HUES6 (cell line): ENCODE data around the gene RAC3.
"Not testable (repeated sequence)": the region's sequence is repeated elsewhere in the genome, so short reads cannot be mapped to it uniquely, and the experiment has no call there.

ENCODE experiments used
- H3K27ac ChIP-seq: 2 replicates; pipeline ENCODE4 v1.7.0; 2013; ENCODE audit warnings: low read depth, mild to moderate bottlenecking, low read length, inconsistent platforms
- H3K27me3 ChIP-seq: 2 replicates; pipeline ENCODE4 v1.6.1; 2013; ENCODE audit warnings: low read length; ENCODE audit not compliant: control insufficient read depth, insufficient read depth
- H3K36me3 ChIP-seq: 2 replicates; pipeline ENCODE4 v1.6.1; 2013; ENCODE audit warnings: low read length; ENCODE audit not compliant: control insufficient read depth, insufficient read depth
- H3K4me1 ChIP-seq: 2 replicates; pipeline ENCODE4 v1.6.1; 2013; ENCODE audit warnings: low read length; ENCODE audit not compliant: control insufficient read depth, insufficient read depth
- H3K4me3 ChIP-seq: 2 replicates; pipeline ENCODE4 v1.5.1; 2013; ENCODE audit warnings: low read depth, low read length
- H3K9ac ChIP-seq: one replicate; pipeline ENCODE4 v1.6.1; 2013; ENCODE audit warnings: mild to moderate bottlenecking, low read length
- H3K9me3 ChIP-seq: 2 replicates; pipeline ENCODE4 v1.6.1; 2013; ENCODE audit warnings: low read depth, low read length; ENCODE audit not compliant: control insufficient read depth, insufficient read depth

RAC3 gene

DNA sequence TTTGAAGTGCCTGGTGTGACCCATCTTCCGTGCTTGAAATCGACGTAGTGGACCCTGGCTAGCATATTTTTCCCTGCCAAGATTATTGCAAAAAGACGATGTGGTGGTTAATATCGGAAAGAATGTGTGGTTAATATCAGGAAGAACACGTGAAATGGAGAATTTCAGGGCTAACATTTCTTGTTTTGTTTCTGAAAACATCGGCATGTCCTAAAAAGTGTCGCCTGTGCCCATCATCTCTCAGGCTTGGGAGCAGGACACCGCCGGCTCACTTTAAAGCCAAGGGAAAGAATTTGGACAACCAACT lies 6.4 kb downstream of the RAC3 start:
- Histone ChIP-seq H3K27ac (no peak overlapping the region), H3K27me3 (no peaks in the 10 kb centered on the region), H3K36me3 (peaks cover 7% of the 10 kb centered on the region; the same call in 1 of the 2 replicates), H3K9ac (no peak overlapping the region), H3K4me1 (peaks cover 14% of the 10 kb centered on the region), H3K4me3 (peak overlapping the region; percentile 36), H3K9me3 (no peaks in the 10 kb centered on the region)

DNA sequence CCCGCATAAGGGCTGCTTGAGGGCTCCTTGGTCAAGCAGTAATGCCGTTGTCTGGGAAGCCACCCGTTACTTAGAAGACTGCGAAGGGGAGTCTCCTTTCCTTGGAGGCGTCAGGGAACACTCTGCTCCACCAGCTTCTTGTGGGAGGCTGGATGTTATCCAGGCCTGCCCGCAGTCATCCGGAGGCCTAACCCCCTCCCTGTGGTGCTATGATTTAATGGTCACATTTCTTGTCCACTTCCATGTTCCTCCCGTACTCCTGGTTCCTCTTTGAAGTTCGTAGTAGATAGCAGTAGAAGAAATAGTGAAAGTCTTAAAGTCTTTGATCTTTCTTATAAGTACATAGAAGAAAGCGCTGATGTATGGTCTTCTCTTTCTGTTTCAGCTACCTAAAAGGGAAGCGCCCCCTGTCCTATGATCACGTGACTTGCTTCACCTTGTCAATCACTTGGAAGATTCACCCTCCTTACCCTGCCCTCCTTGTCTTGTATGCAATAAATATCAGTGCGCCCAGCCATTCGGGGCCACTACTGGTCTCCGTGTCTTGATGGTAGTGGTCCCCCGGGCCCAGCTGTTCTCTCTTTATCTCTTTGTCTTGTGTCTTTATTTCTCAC lies 7.4 kb downstream of the RAC3 start:
- not testable (repeated sequence) for H3K36me3 ChIP-seq, H3K9ac ChIP-seq, H3K27ac ChIP-seq, H3K9me3 ChIP-seq, H3K4me3 ChIP-seq, H3K27me3 ChIP-seq
- peaks cover 21% of the 10 kb centered on the region for H3K4me1 ChIP-seq

DNA sequence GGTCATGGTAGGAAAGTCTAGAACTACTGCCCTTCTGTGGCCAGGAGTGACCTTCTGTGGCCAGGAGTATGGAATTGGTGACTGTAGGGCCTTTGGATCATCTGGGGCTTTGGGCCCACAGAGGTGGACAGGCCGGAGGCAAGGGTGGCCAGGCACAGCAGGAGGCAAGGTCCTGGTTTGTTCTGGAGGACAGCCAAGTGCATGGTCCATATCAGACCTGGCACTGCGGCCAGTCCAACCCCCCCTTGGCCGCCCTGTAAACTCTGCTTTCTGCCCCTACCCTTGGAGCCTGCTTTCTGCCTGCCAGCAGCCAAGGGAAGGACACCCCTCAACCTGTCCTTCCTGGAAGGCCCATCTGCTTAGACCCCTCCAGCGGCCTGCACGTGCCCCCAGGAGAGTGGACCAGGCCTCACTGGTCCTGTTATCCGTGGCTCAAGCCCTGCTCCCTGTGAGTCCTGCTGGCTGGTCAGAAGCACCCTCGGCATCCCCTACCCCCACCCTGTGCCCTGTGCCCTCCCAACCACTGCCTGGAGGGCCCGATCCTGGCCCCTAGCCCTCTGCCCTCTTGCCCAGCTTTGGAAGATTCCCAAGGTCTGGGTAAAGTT lies 8.3 kb downstream of the RAC3 start:
- Histone ChIP-seq H3K4me3 (no peak overlapping the region), H3K27me3 (no peaks in the 10 kb centered on the region), H3K27ac (no peak overlapping the region), H3K9me3 (no peaks in the 10 kb centered on the region), H3K4me1 (peaks cover 16% of the 10 kb centered on the region), H3K9ac (no peak overlapping the region), H3K36me3 (peaks cover 7% of the 10 kb centered on the region; the same call in 1 of the 2 replicates)

DNA sequence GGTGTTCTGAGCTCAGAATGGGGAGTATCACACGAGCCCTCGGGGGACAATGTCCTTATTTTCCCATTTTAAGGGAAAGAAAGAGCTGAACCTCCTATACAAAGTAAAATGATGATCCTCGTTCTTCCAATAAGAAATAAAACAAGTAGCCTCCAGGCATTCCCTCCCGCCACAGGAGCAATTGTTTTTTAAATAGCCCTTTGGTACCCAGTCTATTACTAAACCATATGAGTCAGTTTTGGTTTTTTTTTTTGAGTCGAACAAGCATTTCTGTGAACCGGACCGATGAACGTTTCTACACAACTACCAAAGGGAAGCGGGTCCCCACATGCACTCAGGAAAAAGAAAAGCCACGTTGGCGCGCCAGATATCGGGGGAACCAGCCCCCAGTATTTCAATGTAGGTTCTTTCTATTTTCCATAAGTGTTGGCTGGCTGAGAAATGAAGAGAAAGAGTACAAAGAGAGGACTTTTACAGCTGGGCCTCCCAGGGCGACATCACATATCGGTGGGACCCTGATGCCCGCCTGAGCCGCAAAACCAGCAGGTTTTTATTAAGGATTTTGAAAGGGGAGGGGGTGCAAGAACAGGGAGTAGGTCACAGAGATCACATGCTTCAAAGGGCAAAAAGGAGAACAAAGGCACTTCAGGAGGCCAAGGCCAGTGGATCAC lies 9.8 kb downstream of the RAC3 start:
- Histone ChIP-seq H3K9ac (no peak overlapping the region), H3K36me3 (no peaks in the 10 kb centered on the region), H3K27me3 (no peaks in the 10 kb centered on the region), H3K9me3 (no peaks in the 10 kb centered on the region), H3K27ac (no peak overlapping the region), H3K4me1 (peaks cover 16% of the 10 kb centered on the region), H3K4me3 (no peak overlapping the region)

DNA sequence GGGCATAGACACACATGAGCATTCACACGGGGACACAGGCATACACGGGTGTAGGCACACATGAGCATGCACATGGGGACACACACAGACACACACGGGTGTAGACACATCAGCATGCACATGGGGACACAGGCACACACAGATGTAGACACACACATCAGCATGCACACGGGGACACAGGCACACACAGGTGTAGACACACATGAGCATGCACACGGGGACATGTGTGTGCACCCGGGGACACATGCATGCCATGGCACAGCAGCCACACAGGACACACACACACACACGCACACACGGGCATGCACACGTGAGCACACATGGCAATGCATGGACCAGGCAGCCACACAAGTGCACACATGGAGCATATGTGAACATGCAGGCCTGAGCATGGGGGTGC lies 11.2 kb downstream of the RAC3 start:
- no peaks in the 10 kb centered on the region for H3K27me3 ChIP-seq
- H3K36me3 ChIP-seq, result peaks cover 10% of the 10 kb centered on the region
- H3K9me3 ChIP-seq, result no peaks in the 10 kb centered on the region
- H3K4me1 ChIP-seq, result peaks cover 12% of the 10 kb centered on the region
- H3K9ac ChIP-seq, result no peak overlapping the region
- no peak overlapping the region for H3K4me3 ChIP-seq
- H3K27ac ChIP-seq, result no peak overlapping the region

DNA sequence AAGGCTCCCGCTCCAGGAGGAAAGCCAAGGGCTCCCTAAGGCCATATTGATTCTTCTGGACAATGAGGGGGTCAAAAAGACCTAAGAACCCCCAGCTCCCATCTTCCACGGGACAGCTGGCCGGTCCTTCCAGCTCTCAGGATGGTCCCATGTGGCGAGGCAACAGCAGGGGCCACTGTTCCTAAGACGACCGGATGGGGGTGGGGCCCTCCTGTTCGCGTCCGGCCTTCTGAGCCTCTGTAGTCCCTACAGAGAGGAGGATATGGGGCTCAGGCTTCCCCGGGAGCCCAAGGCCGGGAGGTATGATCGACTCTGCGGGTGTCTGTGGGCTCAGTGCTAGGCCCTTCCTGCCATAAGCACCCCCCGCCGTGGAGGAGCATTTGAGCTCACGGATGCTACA lies 12.0 kb downstream of the RAC3 start:
- Histone ChIP-seq H3K4me1 (peaks cover 9% of the 10 kb centered on the region; the same call in 1 of the 2 replicates), H3K36me3 (peaks cover 18% of the 10 kb centered on the region), H3K27me3 (no peaks in the 10 kb centered on the region), H3K4me3 (no peak overlapping the region), H3K9ac (no peak overlapping the region), H3K27ac (no peak overlapping the region), H3K9me3 (no peaks in the 10 kb centered on the region)

DNA sequence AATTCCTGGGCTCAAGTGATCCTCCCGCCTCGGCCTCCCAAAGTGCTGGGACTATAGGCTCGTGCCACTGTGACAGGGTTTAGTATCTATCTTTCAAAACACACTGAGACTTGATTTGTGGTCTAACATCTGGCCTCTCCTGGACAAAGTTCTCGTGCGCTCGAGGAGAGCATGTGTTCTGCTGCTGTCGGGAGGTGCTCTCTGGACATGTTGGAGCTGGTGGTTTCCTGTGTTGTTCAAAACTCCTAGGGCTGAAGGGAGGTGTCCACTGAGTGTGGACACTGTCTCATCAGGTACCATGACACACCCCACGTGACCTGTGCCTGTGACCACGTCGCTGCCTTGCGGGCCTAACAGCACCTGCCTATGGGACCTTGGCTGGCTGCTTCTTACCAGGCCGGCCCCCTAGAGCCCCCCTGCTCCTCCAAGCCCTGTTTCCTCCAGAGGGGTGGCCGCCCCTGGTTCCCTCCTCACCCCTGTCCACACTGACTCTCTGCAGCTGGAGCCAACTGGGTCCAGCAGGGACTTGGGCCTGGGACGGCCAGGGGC lies 14.5 kb downstream of the RAC3 start:
- no peak overlapping the region for H3K9ac ChIP-seq
- H3K27ac ChIP-seq, result no peak overlapping the region

DNA sequence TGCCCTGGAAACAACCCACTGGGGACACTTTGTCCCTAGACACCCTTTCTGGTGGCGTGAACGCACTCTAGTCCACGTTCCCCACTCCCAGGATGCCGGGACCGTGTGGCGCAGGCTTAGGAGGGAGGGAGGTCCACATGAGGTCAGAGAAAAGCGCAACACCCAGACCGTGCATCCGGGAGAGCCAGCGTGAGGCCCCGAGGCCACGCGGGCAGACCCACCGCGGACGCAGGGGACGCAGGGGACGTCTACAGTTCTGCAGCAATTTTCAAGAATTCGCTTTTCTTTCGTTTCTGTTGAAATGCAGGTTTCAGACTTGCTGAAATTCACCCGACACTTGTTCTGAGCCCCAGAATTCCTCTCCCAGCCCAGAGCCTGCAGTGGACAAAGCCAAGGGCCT lies 15.4 kb downstream of the RAC3 start:
- Histone ChIP-seq H3K9ac (no peak overlapping the region), H3K27me3 (no peaks in the 10 kb centered on the region), H3K4me1 (peaks cover 14% of the 10 kb centered on the region), H3K4me3 (no peak overlapping the region), H3K9me3 (no peaks in the 10 kb centered on the region), H3K27ac (no peak overlapping the region), H3K36me3 (peaks cover 37% of the 10 kb centered on the region)

More for the DNA sequence above, 14.5 kb downstream of the RAC3 start:
- Histone ChIP-seq H3K9me3 (no peaks in the 10 kb centered on the region), H3K4me3 (no peak overlapping the region), H3K27me3 (no peaks in the 10 kb centered on the region), H3K36me3 (peaks cover 37% of the 10 kb centered on the region), H3K4me1 (peaks cover 14% of the 10 kb centered on the region)

DNA sequence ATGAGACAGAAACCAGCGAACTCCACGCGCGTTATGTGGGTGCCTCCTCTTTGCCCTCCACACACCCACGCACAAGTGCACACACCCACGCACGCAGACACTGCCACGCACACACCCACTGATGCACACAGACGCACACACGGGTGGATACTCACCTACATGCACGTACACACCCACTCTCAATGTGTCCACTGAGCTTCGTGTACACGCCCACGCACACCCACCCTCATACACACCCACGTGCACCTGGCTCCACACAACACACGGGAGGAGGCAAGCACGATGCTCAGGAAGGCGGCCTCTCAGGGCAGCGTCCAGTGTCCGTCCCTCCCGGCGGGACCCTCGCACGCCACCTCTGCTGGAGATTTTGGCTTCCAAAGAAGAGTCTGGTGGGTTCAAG lies 15.9 kb downstream of the RAC3 start:
- H3K36me3 ChIP-seq, result peaks cover 37% of the 10 kb centered on the region
- no peak overlapping the region for H3K4me3 ChIP-seq
- H3K9me3 ChIP-seq, result no peaks in the 10 kb centered on the region
- H3K27ac ChIP-seq, result no peak overlapping the region
- peaks cover 14% of the 10 kb centered on the region for H3K4me1 ChIP-seq
- H3K9ac ChIP-seq, result no peak overlapping the region
- no peaks in the 10 kb centered on the region for H3K27me3 ChIP-seq

DNA sequence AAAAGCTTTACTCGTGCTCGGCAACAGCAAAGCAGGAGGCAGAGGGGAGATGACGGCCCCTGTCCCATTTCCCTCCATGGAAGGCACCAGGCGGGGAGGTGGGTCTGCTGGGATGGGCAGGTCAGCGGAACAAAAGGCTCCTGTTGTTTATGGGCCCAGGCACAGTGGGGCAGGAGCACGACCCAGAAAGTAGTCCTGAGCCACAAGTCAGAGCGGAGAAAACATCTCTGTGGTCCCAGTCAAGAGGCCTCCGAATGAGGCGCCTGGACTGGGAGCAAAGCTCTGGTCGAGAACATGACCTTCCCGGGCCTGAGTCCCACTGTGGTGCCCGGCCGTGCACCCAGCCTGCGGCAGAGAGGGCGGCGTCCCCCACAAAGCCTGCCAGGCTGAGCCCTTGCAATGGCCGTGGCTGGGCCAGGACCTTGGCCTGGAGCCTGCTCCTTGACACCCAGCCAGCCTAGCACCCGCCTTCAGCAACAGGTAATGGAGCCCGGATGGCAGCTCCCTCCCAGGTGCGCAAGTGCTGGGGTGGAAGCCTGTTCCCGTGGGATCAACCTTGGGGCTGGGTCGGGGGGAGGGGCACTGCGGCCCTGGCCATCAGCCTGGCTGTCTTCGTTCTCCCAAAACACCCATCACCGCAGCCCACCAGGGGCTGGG lies 16.6 kb downstream of the RAC3 start:
- no peaks in the 10 kb centered on the region for H3K9me3 ChIP-seq
- H3K27ac ChIP-seq, result no peak overlapping the region
- H3K36me3 ChIP-seq, result peaks cover 38% of the 10 kb centered on the region
- peaks cover 18% of the 10 kb centered on the region for H3K4me1 ChIP-seq
- H3K4me3 ChIP-seq, result no peak overlapping the region
- no peak overlapping the region for H3K9ac ChIP-seq
- H3K27me3 ChIP-seq, result no peaks in the 10 kb centered on the region

DNA sequence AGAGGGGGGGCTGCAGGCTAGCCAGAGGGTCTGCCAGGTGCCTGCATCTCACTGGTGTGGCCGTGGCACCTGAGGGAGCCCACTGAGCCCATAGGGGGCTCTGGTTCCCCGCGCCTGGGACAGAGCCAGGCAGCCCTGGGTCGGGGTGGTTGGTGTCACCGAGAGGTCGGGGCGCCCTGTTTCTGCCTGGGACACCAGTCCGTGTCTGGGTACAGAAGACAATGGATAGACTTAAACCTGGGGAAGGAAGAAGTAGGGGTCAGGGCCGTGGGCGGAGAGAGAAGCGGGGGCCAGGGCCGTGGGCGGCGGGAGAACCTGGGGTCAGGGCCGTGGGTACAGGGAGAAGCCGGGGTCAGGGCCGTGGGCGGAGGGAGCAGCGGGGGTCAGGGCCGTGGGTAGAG lies 17.1 kb downstream of the RAC3 start:
- H3K9ac ChIP-seq, result no peak overlapping the region
- H3K9me3 ChIP-seq, result no peaks in the 10 kb centered on the region
- H3K4me1 ChIP-seq, result peaks cover 13% of the 10 kb centered on the region
- no peaks in the 10 kb centered on the region for H3K27me3 ChIP-seq
- no peak overlapping the region for H3K27ac ChIP-seq
- no peak overlapping the region for H3K4me3 ChIP-seq
- H3K36me3 ChIP-seq, result peaks cover 43% of the 10 kb centered on the region
